Skin of body (tissue), 2 donors: Measurements from ENCODE around the gene MKNK1. TPM values are rescaled to one million over a fixed set of nuclear protein-coding genes. Genes with fewer than 3 reads are reported as not detected.

ENCODE experiments used
- DNase-seq: peaks from one replicate; lab custom pipeline; 2025; lab: John Stamatoyannopoulos, UW
- total RNA-seq: library from RNA; depleted of rRNA; stranded (reverse); fragments of >200 nt; gene quantifications from one replicate; pipeline ENCODE4 v1.2.3, GENCODE V29; 2014

The MKNK1 gene
- total RNA-seq, 1 donor from 2014 or later = 27.0 TPM

- DNase-seq = peak; percentile 53
These were observed 35.6 kb downstream of the MKNK1 start for GRCh38 chr1:46568461-46568891.

- DNase-seq = no peak
These were observed 40.7 kb downstream of the MKNK1 start for GRCh38 chr1:46563341-46563740.

GRCh38 chr1:46562498-46562897 is 41.6 kb downstream of the MKNK1 start:
- DNase-seq = no peak

- no peak for DNase-seq
These were observed 45.1 kb downstream of the MKNK1 start for GRCh38 chr1:46558966-46559365.

- no peak for DNase-seq
These were observed 45.7 kb downstream of the MKNK1 start for GRCh38 chr1:46558141-46558963.

- DNase-seq = no peak
These were observed 46.7 kb downstream of the MKNK1 start for GRCh38 chr1:46557403-46557802.

GRCh38 chr1:46556822-46557221 is 47.2 kb downstream of the MKNK1 start:
- DNase-seq = no peak

GRCh38 chr1:46555826-46556619 is 48.0 kb downstream of the MKNK1 start:
- no peak for DNase-seq

- DNase-seq = no peak
These were observed 49.3 kb downstream of the MKNK1 start for GRCh38 chr1:46554597-46555381.

GRCh38 chr1:46554236-46554596 is 49.9 kb downstream of the MKNK1 start:
- no peak for DNase-seq

- no peak for DNase-seq
These were observed 50.6 kb downstream of the MKNK1 start for GRCh38 chr1:46553506-46553905.

GRCh38 chr1:46552357-46553237 is 51.5 kb downstream of the MKNK1 start:
- no peak for DNase-seq

GRCh38 chr1:46551597-46552095 is 52.4 kb downstream of the MKNK1 start, which contains the start of gene KNCN:
TSS of gene KNCN (minus strand) at chr1:46551647. CDS start at chr1:46551215, 432 bp downstream.
- DNase-seq = no peak

GRCh38 chr1:46550751-46551231 is 53.3 kb downstream of the MKNK1 start:
- DNase-seq = no peak

- DNase-seq = peak; percentile 37
These were observed 54.1 kb downstream of the MKNK1 start for GRCh38 chr1:46549697-46550681.

- no peak for DNase-seq
These were observed 56.3 kb downstream of the MKNK1 start for GRCh38 chr1:46547481-46548383.

- DNase-seq = no peak
These were observed 57.9 kb downstream of the MKNK1 start for GRCh38 chr1:46546210-46546609.

- DNase-seq = no peak
These were observed 58.3 kb downstream of the MKNK1 start for GRCh38 chr1:46545784-46546183.
